ENCODE measurements around the gene CACNA1F. TPM values are rescaled to one million over a fixed set of nuclear protein-coding genes. Genes with fewer than 3 reads are reported as not detected.

Gene CACNA1F
- total and polyA plus RNA-seq, 9 of the 15 experiments (the other 6 are each of a cell fraction or from before 2014, with no cell fraction given), result under 0.01 to 0.41 (median 0.03) TPM; not detected in 3

DNA sequence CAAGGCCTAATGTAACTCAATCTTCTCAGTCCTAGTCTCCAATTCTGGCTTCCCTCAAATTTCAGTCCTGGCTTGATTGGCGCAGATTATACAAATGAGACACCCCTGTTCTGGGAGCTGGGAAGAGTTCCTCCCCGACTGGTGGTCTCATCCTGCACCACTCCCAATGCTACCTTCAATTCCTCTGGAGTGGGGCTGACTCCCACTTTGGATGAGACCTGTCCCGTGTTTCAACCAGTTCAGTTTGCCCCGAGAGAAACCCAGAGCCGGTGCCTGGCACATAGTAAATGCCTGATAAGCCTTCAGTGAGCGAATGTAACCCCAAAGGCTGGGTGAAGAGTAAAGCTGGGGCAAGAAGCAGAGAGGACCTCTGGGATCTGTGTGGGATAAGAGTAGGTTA, 29.1 kb downstream of the CACNA1F start:
- Histone ChIP-seq H3K4me1 (replicated peaks in 1 of 2; ENCODE audit: control insufficient read depth in 2 of 2, insufficient read depth in 2 of 2, low read length in 2 of 2) (peaks cover 4 to 17% of the 10 kb centered on the region in 2 experiments; a peak in 4 of 5 replicates), H3K9me1 (ENCODE audit: control insufficient read depth, insufficient read depth, low read length) (no peaks in the 10 kb centered on the region), H3K9me3 (replicated peaks; ENCODE audit: control insufficient read depth, insufficient read depth, low read depth, low read length) (no peaks in the 10 kb centered on the region), H4K20me1 (replicated peaks; ENCODE audit: control insufficient read depth, insufficient read depth, low read length) (no peaks in the 10 kb centered on the region), H3K4me3 (no peak overlapping the region), H3K36me3 (ENCODE audit: control insufficient read depth, insufficient read depth, low read length) (no peaks in the 10 kb centered on the region), H3K79me2 (ENCODE audit: control insufficient read depth, insufficient read depth, low read length) (no peaks in the 10 kb centered on the region), H2AFZ (ENCODE audit: low read depth, low read length) (no peak overlapping the region), H3K4me2 (ENCODE audit: insufficient read depth, low read length) (no peak overlapping the region), H3K27ac (ENCODE audit: extremely low read depth, low read depth, low read length) (no peak overlapping the region), H3K27me3 (ENCODE audit: control insufficient read depth in 2 of 2, insufficient read depth in 2 of 2, low read length in 2 of 2) (no peaks in the 10 kb centered on the region), H3K9ac (ENCODE audit: insufficient read depth in 1 of 2, low read depth in 2 of 2, low read length in 2 of 2) (no peak overlapping the region)
- 34% methylated on average over 6 of the region's 6 CpGs for WGBS (ENCODE audit: insufficient coverage, low coverage, missing lambda C conversion rate)
- in situ Hi-C loops (cut with MboI), result no loop called here
- CTCF ChIA-PET (ENCODE audit: low intra/inter-chr PET ratio), result no interaction called here
- no TSS peak for BruUV-seq (replicated peaks)
- FAIRE-seq (no peak), DNase-seq (ENCODE audit: extremely low read depth in 1 of 4, low spot score in 3 of 4) (no peak), ATAC-seq (no peak)
- POLR2A ChIA-PET, result no interaction called here
- intact Hi-C loops (cut with micrococcal nuclease), result no loop called here
- TF ChIP-seq NR2F6 (CRISPR knock-in tag; IDR thresholded peaks at IDR 0.05), result no peak
- TF ChIP-seq ELF4 (CRISPR knock-in tag; IDR thresholded peaks at IDR 0.05), result no peak
- TF ChIP-seq XRCC5 (IDR thresholded peaks at IDR 0.05; ENCODE audit: low read depth, low read length), result no peak
- no peak for TF ChIP-seq ZNF76 (CRISPR knock-in tag; IDR thresholded peaks at IDR 0.05; ENCODE audit: borderline replicate concordance)
- TF ChIP-seq POLR2AphosphoS5 (IDR thresholded peaks at IDR 0.05; ENCODE audit: control insufficient read depth, insufficient read depth, low read depth, low read length), result no peak
- TF ChIP-seq HDAC3 (IDR thresholded peaks at IDR 0.05; ENCODE audit: borderline replicate concordance, partially characterized antibody), result no peak
- no peak for TF ChIP-seq EP300 (IDR thresholded peaks at IDR 0.05; ENCODE audit: low read length)
- TF ChIP-seq MYNN (IDR thresholded peaks at IDR 0.05), result no peak
- TF ChIP-seq MYNN (CRISPR knock-in tag; IDR thresholded peaks at IDR 0.05), result no peak
- TF ChIP-seq BDP1 (IDR thresholded peaks at IDR 0.05; ENCODE audit: insufficient read depth, insufficient read length), result no peak
- no peak for TF ChIP-seq ZNF165 (CRISPR knock-in tag; IDR thresholded peaks at IDR 0.05; ENCODE audit: borderline replicate concordance)
- TF ChIP-seq ZNF133 (CRISPR knock-in tag; IDR thresholded peaks at IDR 0.05), result no peak
- TF ChIP-seq SMAD4 (CRISPR knock-in tag; conservative IDR thresholded peaks at IDR 0.05), result no peak
- TF ChIP-seq MEF2A (IDR thresholded peaks at IDR 0.05; ENCODE audit: control insufficient read depth, low read depth, low read length), result no peak
- no peak for TF ChIP-seq CBX8 (IDR thresholded peaks at IDR 0.05; ENCODE audit: borderline replicate concordance, extremely low read depth, low read depth, low read length, poor library complexity, severe bottlenecking)
- TF ChIP-seq, protein P1, sequence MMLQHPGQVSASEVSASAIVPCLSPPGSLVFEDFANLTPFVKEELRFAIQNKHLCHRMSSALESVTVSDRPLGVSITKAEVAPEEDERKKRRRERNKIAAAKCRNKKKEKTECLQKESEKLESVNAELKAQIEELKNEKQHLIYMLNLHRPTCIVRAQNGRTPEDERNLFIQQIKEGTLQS (IDR thresholded peaks at IDR 0.05), result no peak
- TF ChIP-seq, protein P1 (CRISPR knock-in tag; conservative IDR thresholded peaks at IDR 0.05), result no peak
- TF ChIP-seq XRCC3 (IDR thresholded peaks at IDR 0.05), result no peak
- no peak for TF ChIP-seq TFAM (CRISPR knock-in tag; conservative IDR thresholded peaks at IDR 0.05)
- TF ChIP-seq RFX7 (CRISPR knock-in tag; IDR thresholded peaks at IDR 0.05), result no peak
- no peak for TF ChIP-seq ARNT (IDR thresholded peaks at IDR 0.05)
- TF ChIP-seq TOE1 (IDR thresholded peaks at IDR 0.05; ENCODE audit: borderline replicate concordance), result no peak
- TF ChIP-seq TOE1 (CRISPR knock-in tag; IDR thresholded peaks at IDR 0.05; ENCODE audit: borderline replicate concordance, low read depth), result no peak
